Measurements from ENCODE around the gene RBM12.
"Not testable (repeated sequence)": the region's sequence is repeated elsewhere in the genome, so short reads cannot be mapped to it uniquely, and the experiment has no call there.

RBM12 gene, protein sequence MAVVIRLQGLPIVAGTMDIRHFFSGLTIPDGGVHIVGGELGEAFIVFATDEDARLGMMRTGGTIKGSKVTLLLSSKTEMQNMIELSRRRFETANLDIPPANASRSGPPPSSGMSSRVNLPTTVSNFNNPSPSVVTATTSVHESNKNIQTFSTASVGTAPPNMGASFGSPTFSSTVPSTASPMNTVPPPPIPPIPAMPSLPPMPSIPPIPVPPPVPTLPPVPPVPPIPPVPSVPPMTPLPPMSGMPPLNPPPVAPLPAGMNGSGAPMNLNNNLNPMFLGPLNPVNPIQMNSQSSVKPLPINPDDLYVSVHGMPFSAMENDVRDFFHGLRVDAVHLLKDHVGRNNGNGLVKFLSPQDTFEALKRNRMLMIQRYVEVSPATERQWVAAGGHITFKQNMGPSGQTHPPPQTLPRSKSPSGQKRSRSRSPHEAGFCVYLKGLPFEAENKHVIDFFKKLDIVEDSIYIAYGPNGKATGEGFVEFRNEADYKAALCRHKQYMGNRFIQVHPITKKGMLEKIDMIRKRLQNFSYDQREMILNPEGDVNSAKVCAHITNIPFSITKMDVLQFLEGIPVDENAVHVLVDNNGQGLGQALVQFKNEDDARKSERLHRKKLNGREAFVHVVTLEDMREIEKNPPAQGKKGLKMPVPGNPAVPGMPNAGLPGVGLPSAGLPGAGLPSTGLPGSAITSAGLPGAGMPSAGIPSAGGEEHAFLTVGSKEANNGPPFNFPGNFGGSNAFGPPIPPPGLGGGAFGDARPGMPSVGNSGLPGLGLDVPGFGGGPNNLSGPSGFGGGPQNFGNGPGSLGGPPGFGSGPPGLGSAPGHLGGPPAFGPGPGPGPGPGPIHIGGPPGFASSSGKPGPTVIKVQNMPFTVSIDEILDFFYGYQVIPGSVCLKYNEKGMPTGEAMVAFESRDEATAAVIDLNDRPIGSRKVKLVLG

DNA sequence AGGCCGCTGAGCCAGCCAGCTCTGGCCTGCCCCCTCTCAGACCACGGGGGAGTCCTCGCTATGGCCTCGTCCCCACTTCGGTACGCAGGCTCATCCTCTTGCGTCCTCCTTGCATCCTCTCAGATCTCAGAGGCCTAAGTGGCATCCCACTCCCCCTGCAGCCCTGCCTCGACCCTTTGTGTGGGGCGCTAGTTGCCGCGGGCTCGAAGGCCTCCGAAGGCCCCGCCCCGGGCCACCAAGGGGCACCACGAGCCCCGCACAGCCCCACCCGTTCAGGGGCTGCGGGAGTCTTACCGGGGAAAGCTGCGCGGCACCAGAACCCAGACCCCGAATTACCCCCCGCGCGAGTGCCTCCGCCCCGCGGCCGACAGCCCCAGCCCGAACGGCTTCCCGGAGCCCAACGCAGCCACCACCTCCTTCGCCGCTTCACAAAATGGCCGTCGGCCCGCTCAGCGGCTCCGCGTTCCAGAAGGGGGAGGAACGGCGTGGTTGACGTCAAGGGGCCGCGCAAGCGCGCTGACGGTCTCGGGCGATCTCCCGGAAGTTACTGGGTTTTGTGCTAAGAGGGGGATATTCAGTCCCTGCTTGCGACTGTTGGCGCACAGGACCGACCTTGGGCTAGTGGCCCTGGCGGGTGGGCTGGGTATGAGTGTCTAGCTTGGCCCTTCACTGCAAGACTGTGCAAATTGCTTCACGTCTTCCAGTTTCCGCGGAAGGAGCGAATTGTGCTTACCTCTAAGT, at the start of gene RBM12, which contains the start of gene CPNE1:
RBM12 (minus strand) TSS at position 435 of the 741 bp plus-strand sequence. CDS start 9,578 bp downstream, outside the sequence.
CPNE1 (minus strand) TSS at position 435 of the 741 bp plus-strand sequence. CDS start 31,977 bp downstream, outside the sequence.
- peak; percentile 88 for DNase-seq

DNA sequence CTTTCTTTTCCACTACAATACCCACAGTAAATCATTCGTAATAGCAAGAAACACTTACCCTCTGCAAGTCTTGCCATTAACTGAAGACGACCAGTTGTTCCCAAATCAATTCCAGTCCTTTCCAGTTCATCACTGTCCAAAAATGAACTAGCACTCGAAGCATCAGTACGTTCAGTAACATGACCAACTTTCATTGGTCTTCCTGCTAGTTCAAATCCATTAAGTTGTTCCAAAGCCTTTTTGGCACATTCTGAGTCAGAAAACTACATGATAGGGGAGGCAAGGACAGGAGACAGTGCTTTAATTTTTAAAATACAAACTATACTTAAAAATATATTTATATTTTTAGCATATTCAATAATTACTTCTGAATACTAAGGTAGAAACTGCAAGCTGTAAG, 49.4 kb upstream of the RBM12 start:
- DNase-seq: no peak

DNA sequence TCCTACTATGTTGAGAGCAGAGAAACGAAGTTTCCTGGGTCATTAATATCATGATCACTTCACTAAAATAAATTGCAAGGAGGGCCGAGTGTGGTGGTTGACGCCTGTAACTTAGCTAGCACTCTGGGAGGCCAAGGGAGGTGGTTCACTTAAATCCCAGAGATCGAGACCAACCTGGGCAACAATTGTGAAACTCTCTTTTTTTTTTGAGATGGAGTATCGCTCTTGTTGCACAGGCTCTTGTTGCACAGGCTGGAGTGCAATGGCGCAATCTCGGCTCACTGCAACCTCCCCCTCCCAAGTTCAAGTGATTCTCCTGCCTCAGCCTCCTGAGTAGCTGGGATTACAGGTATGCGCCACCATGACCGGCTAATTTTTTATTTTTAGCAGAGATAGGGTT, 48.4 kb upstream of the RBM12 start:
- not testable (repeated sequence) for DNase-seq

DNA sequence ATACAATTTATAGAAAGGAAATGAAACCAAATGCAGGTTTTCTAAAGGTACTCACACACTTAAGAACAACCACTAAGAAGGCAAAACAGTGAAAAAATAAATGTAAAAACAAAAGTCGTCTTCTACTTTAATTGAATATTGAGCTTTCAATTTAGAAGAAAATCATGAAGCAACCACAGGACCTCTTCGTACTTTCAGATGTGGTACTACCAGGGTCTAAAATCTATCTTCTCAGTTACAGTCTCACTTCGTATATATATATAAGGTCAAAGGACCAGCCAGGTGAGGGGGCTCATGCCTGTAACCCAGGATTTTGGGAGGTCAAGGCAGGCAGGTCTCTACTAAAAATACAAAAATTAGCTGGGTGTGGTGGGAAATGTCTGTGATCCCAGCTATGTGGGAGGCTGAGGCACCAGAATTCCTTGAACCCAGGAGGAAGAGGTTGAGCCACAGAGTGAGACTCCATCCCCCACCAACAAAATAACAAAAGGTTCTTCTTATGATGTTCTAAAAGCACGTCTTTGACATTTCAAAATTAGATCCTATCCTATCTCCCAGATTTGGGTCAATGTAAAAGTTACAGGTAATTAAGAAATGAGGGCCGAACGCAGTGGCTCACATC, 47.0 kb upstream of the RBM12 start:
- no peak for DNase-seq

DNA sequence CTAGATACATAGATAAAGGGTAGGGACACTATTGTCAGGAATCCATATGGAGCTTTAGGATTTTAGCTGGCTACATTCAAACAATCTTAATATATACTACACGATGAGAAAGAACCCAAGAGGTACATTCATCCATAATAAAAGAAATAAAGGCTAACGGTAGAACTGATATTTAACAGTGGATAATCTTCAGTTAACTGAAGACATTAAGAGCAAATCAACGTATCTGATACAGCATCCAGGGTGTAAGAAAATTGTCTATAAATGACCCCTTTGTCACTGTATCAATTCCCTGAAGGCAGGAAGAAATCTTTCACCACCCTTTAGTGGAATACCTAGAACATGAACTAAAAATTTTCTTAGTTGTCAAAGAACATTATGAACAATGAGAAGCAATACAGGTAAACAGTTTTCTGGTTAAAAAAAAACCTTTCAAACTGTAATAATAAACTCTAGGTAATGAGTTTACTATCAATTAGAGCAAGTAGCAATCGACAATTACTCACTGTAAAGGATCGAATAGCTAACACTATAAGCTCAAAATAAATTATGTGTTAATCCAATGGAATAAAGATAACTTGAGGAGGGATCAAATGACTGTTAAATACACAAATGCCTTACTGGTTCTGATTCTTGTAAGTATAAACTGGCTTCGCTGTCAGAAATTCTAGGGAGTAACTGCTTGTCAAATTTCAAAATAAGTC, 46.3 kb upstream of the RBM12 start:
- DNase-seq: no peak

DNA sequence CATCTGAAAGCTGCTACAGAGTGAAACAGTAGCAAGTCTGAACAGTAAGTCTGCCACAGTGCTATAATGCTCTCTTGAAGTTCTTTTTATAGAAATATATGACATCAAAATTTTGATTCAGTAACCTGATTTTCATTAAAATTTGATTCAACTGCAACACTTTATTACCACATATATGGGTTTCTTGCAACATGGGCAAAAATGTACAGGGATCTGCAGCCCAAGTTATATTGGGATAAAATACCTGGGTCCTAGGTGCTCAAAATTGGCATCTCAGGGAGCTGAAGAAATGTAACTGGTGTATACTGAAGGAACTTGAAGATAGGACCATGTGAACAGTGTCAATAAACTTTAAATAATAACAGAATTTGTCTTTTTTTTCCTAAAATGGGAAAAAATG, 45.3 kb upstream of the RBM12 start:
- DNase-seq: no peak

DNA sequence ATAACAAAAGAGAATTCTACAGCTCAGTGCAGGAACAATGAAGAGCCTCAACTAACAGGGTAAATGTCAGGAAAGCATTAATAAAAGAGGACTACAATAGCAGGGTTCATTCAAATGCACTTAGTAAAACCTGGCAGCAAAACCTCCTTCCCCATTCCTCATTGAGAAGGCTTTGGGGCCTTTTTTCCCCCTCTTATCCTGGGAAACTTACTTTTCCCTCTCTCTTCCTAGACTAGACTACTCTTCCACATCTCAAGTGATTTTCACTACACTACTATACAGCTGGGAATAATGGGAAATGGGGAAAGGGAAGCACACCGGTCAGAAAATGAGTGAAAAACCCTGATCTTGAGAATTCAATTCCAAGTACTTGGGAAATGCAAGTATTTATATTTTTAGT, 44.6 kb upstream of the RBM12 start:
- DNase-seq: no peak

DNA sequence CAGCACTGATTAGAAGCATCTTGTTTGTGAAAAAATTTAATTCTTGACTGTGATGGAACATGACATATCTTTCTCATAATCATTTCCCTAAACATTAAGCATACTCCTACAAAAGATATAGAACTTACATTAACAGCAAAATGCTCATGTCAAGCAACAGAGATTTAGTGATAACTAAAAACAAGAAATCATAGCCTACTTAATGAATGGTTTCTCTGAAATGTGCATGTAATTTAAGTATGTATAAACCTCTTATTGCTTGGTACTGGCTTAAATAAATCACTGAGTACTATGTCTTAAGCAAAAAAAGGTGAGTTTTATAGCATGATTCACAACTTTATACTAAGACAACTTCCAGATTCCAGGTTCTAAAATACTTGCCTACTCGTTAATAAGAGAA, 43.8 kb upstream of the RBM12 start:
- DNase-seq: no peak

DNA sequence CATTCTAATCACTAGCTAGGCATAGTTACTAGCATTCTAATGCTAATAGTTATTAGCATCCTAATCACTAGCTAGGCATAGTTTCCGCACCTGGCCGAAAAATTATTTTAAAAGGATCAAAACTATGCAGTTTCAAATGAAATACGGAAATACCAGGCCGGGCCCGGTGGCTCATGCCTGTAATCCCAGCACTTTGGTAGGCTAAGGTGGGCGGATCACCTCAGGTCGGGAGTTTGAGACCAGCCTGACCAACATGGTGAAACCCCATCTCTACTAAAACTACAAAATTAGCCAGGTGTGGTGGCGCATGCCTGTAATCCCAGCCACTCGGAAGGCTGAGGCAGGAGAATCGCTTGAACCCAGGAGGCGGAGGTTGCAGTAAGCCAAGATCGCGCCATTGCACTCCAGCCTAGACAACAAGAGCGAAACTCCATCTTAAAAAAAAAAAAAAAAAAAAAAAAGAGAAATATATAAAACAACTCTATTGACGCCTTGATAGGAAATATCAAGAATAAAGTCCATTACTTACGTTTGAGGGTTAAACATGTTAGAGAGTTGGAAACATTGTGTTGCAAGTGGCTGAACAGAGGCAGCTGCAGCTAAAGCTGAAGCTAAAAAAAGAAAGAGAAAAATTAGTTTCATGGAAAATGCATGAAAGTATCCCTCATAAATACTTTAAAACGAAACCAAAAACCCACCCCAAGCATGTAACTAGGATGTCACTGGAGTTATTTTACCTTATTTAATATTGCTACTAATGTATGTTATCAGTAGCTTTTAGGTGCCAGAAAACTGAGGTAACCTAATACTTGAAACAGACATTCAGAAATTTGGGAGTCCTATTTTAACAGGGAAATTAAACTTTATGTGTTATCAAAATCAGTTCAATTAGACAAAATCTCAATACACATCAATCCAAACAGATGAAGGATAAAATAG, 42.2 kb upstream of the RBM12 start:
- not testable (repeated sequence) for DNase-seq

DNA sequence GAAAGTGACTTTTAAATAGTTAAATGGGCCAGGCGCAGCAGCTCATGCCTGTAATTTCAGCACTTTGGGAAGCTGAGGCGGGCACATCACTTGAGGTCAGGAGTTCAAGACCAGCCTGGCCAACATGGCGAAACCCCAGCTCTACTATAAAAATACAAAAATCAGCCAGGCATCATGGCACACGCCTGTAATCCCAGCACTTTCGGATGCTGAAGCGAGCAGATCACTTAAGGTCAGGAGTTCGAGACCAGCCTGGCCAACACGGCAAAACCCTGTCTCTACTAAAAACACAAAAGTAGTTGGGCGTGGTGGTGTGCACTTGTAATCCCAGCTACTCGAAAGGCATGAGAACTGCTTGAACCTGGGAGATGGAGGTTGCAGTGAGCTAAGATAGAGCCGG, 41.2 kb upstream of the RBM12 start:
- not testable (repeated sequence) for DNase-seq

DNA sequence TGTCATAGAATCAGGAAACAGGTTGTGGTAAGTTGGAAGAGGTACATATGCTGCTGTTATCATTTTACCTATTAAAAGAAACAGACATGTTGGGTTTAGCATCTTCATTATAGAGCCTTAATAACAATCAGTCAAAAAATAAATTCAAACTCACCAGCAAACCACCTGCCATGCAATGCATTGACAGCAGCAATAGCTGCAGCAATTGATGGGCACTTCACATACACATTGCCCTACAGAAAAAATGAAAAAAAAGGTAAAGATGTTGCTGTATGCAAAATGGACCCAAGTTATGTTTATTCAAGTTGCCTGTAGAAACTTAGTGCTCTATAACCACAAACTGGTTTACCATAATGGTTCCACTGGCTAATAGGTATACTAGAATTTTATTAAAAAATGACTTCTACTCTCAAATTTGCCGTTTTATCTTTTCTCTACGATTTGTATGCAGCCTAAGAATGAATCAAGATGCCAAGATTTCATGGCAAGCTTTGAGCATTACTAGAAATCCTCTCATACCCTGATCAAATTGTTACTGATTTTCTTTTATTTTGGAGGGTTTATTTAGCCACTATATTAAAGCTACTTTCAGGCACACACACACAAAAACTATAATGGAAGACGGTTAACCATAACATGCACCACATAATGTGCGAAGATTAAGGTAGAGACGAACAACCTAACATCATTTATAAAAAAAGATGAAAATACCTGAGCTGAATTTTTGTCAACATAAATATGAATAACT, 40.0 kb upstream of the RBM12 start:
- DNase-seq: no peak

DNA sequence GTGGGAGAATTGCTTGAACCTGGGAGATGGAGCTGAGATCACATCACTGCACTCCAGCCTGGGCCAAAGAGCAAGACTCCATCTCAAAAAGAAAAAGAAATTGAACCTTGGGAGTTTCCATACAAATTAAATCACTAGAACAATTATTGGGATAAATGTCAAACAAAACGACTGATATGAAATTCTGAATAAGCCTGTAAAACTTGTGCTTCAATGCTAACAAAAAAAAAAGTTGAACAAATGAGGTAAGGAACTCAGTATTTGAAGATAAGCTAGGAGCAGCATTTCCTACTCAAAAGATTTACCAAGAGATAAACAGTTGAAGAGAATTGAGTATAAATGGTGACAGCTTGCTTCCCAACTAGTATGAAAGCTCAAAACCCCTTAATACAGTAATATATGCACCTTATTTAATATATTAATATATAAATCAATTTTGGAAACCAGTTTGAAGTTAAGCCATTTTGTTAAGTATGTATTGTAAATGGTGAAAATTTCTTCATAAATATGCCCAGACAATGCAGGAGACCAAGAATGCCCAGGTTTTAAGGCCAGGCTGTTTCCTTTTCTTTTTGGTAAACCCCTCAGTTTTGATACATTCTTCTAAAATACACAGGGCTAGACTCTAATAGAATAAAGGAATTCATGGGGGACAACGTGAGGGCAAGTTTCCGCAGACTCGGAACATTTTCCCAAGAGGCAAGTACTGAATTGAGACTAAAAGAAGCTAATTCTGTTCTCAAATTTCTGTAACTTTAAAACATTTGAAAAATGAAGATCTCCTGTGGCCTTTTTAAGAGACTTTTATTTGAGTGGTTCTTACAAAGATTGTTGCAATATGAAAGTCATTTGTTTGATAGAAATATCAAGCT, 38.4 kb upstream of the RBM12 start:
- no peak for DNase-seq

DNA sequence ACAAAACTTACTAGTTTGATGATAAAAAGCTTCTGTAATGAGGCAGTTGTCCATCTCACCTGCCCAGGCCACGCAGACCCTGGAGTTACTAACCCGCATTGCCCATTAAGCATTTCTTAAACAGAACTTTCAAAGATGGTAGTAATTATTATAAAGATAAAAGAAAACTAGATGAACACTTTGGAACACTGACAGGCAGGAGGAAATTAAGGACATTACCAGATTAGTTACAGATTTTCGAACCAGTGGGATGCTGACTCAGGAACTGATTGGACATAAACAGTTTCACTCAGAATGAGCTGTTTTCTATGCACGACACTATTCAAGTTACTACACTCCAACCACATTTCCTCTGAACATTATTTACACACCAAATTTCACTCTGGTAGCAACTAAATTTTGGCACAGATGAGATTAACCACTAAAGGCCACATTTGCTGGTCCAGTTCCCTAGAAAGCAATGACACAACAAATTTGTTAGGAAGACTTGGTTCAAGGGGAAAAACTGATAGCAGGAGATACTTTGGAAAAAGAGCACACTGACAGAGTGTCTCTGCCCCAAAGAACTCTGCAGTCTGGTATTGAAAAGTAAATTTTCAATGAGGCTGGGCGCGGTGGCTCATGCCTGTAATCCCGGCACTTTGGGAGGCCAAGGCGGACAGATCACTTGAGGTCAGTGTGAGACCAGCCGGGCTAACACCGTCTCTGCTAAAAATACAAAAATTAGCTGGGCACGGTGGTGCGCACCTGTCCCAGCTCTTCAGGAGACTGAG, 37.5 kb upstream of the RBM12 start:
- no peak for DNase-seq

DNA sequence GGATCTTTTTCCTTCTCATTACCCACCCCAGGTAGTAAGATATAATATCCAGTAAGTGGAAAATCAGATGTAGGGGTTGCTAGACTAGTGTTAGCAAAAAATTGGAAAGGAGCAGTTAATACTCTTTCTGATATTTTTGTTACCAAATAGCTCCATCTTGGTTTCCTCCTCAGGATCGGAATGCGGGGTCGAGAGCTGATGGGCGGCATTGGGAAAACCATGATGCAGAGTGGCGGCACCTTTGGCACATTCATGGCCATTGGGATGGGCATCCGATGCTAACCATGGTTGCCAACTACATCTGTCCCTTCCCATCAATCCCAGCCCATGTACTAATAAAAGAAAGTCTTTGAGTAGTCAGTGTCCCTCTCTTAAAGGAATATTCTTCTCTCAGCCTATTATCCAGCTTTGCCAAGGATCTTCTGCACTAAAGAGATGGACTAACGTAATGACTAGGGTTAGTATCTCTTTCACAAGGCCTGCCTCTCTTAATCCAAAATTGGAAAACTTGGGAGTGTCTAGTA, 36.0 kb upstream of the RBM12 start:
- no peak for DNase-seq

DNA sequence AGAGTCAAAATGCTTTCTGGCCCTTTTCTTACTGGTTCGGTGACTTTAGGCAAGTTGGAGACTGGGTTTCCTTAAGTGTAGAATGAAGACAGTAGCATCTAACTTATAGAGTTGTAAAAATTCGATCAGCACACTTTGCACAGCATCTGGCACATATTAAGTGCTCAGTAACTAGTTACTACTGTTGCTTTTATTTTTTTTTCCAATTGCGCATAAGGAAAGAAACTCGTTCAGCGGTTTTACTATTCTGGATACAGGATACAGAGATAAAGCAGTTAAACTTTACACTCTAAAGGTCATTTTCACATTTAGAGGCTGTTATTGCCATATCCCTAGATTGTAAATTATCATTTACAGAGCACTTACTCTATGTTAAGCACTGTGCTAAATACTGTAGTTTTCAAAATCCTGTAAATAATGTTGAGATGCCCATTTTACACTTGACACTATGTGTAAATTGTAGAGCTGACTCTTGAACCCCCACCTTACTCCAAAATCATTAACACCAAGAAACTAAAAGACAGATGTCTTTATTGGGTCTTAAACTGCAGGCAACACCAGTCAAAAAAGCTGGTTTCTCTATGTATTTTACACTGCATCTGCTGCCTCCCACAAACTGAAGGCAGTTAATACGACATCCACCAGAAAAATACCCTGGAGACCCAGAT, 35.4 kb upstream of the RBM12 start:
- no peak for DNase-seq

DNA sequence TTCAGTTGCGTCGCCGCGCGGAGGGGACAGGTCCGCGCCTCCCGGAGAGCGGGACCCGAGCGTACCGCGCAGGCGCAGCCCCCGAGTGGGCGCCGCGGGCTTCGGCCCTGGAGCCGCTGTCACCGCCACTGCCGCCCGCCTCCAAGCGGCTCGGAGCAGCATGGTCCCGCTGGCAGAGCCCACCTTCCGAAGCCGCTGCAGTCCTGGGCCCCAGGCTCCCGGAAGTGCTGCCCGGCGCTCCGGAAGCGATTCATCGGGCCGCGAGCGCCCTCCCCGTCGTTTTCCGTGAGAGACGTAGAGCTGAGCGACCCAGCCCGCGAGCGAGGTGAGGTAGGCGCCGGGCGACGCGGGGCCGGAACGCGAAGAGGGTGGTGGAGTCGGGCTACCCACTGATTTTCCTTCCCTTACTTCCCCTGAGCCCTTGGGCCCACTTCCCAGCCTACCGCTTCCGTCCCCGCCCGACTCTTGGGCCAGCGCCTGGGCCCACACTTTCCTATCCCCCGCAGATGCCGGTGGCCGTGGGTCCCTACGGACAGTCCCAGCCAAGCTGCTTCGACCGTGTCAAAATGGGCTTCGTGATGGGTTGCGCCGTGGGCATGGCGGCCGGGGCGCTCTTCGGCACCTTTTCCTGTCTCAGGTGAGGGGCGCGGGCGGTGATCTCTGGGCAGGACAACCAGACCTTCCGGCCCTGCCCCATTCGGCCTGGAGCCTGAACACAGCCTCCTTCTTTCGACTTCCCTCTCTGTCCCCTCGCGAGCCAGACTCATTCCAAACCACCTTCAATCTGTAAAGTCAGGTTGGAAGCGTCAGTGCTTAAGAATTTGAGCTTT, 34.6 kb upstream of the RBM12 start, which contains the start of the genes NFS1 and ROMO1:
NFS1 (minus strand) TSS at position 226 of the 830 bp plus-strand sequence; CDS start at position 162, 64 bp downstream.
ROMO1 (plus strand) TSS at position 279 of the 830 bp plus-strand sequence; CDS start at position 507, 228 bp downstream.
- peak; percentile 83 for DNase-seq
